ENCODE measurements around the gene KLHL6.
A peak's percentile ranks its signal among the peaks of the same experiment; 100 is the strongest.

KLHL6 gene, protein sequence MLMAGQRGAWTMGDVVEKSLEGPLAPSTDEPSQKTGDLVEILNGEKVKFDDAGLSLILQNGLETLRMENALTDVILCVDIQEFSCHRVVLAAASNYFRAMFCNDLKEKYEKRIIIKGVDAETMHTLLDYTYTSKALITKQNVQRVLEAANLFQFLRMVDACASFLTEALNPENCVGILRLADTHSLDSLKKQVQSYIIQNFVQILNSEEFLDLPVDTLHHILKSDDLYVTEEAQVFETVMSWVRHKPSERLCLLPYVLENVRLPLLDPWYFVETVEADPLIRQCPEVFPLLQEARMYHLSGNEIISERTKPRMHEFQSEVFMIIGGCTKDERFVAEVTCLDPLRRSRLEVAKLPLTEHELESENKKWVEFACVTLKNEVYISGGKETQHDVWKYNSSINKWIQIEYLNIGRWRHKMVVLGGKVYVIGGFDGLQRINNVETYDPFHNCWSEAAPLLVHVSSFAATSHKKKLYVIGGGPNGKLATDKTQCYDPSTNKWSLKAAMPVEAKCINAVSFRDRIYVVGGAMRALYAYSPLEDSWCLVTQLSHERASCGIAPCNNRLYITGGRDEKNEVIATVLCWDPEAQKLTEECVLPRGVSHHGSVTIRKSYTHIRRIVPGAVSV
- long read RNA-seq, full-length matches to known transcripts = 31 of 40 reads
- long read RNA-seq, partial matches to known transcripts = 3 of 40 reads
- long read RNA-seq, other reads (novel, unspliced or antisense) = 6 of 40 reads

- H3K27me3 ChIP-seq (ENCODE audit: insufficient read depth, poor library complexity, severe bottlenecking) = no peaks in the 10 kb centered on the region
- peak; percentile 86 for TF ChIP-seq POLR2AphosphoS5 (IDR thresholded peaks at IDR 0.05; ENCODE audit: low read depth)
- no peak for TF ChIP-seq CTCF (IDR thresholded peaks at IDR 0.05; ENCODE audit: insufficient read depth, low read length)
- TF ChIP-seq SPI1 (IDR thresholded peaks at IDR 0.05; ENCODE audit: borderline replicate concordance, low read depth) = peak; percentile 84
- peak; percentile 78 for TF ChIP-seq GABPA (IDR thresholded peaks at IDR 0.05; ENCODE audit: low read depth)
- no peak for TF ChIP-seq REST (IDR thresholded peaks at IDR 0.05; ENCODE audit: insufficient replicate concordance, low read depth)
- peak within 1 kb of the TSS; percentile 49 for H3K4me3 ChIP-seq (replicated peaks; ENCODE audit: insufficient read depth, low read length)
- DNase-seq (ENCODE audit: low read depth in 1 of 2, low spot score in 1 of 2) = peak in 1 of 2 experiments; percentile 81
- peak within 1 kb of the TSS; percentile 63 for H3K27ac ChIP-seq (replicated peaks)
Measured at GRCh38 chr3:183555541-183556081, at the start of gene KLHL6. KLHL6 (minus strand) TSS chr3:183555706; CDS start chr3:183555653, 53 bp downstream.

- no peak for DNase-seq (ENCODE audit: low read depth in 1 of 2, low spot score in 1 of 2)
- Histone ChIP-seq H3K27ac (replicated peaks) (no peak overlapping the region), H3K4me3 (replicated peaks; ENCODE audit: insufficient read depth, low read length) (no peak overlapping the region), H3K27me3 (ENCODE audit: insufficient read depth, poor library complexity, severe bottlenecking) (no peaks in the 10 kb centered on the region)
- TF ChIP-seq REST (IDR thresholded peaks at IDR 0.05; ENCODE audit: insufficient replicate concordance, low read depth) (no peak), SPI1 (IDR thresholded peaks at IDR 0.05; ENCODE audit: borderline replicate concordance, low read depth) (no peak), CTCF (IDR thresholded peaks at IDR 0.05; ENCODE audit: insufficient read depth, low read length) (no peak), GABPA (IDR thresholded peaks at IDR 0.05; ENCODE audit: low read depth) (no peak), POLR2AphosphoS5 (IDR thresholded peaks at IDR 0.05; ENCODE audit: low read depth) (no peak)
Measured at GRCh38 chr3:183597959-183598358, 42.5 kb upstream of the KLHL6 start.

GRCh38 chr3:183594636-183595035 is 39.1 kb upstream of the KLHL6 start:
- no peak for TF ChIP-seq SPI1 (IDR thresholded peaks at IDR 0.05; ENCODE audit: borderline replicate concordance, low read depth)
- TF ChIP-seq GABPA (IDR thresholded peaks at IDR 0.05; ENCODE audit: low read depth) = no peak
- no peak for TF ChIP-seq POLR2AphosphoS5 (IDR thresholded peaks at IDR 0.05; ENCODE audit: low read depth)
- no peak for TF ChIP-seq REST (IDR thresholded peaks at IDR 0.05; ENCODE audit: insufficient replicate concordance, low read depth)
- no peak for TF ChIP-seq CTCF (IDR thresholded peaks at IDR 0.05; ENCODE audit: insufficient read depth, low read length)
- Histone ChIP-seq H3K27ac (replicated peaks) (no peak overlapping the region), H3K27me3 (ENCODE audit: insufficient read depth, poor library complexity, severe bottlenecking) (no peaks in the 10 kb centered on the region), H3K4me3 (replicated peaks; ENCODE audit: insufficient read depth, low read length) (no peak overlapping the region)
- DNase-seq (ENCODE audit: low read depth in 1 of 2, low spot score in 1 of 2) = no peak
